ENCODE data around the gene XPC.

DNA sequence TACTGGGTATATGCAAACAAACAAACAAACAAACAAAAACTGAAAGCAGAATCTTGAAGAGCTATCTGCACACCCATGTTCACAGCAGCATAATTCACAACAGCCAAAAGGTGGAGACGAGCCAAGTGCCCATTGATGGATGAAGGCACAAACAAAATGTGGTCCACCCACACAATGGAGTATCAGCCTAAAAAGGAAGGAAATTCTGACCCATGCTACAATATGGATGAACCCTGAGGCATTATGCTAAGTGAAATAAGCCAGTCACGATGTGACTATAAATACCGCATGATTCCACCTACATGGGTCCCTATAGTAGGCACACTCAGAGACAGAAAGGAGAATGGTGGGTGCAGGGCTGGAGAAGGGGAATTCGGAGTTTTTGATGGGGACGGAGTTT is 24.1 kb downstream of the XPC start:
- TF ChIP-seq, protein P1, sequence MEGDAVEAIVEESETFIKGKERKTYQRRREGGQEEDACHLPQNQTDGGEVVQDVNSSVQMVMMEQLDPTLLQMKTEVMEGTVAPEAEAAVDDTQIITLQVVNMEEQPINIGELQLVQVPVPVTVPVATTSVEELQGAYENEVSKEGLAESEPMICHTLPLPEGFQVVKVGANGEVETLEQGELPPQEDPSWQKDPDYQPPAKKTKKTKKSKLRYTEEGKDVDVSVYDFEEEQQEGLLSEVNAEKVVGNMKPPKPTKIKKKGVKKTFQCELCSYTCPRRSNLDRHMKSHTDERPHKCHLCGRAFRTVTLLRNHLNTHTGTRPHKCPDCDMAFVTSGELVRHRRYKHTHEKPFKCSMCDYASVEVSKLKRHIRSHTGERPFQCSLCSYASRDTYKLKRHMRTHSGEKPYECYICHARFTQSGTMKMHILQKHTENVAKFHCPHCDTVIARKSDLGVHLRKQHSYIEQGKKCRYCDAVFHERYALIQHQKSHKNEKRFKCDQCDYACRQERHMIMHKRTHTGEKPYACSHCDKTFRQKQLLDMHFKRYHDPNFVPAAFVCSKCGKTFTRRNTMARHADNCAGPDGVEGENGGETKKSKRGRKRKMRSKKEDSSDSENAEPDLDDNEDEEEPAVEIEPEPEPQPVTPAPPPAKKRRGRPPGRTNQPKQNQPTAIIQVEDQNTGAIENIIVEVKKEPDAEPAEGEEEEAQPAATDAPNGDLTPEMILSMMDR (conservative IDR thresholded peaks at IDR 0.05; ENCODE audit: low read depth, low read length), result no peak
- no peak for TF ChIP-seq EZH2 (IDR thresholded peaks at IDR 0.05; ENCODE audit: borderline replicate concordance, low read depth, low read length, poor library complexity, severe bottlenecking)
